Peyer's patch (tissue), 4 donors: ENCODE results near the gene CDC42EP3. TPM values are rescaled to one million over a fixed set of nuclear protein-coding genes. Genes with fewer than 3 reads are reported as not detected.

Experiments used
- DNase-seq, 3 donors: peaks; one replicate each; pipeline ENCODE4 v3.0.0-alpha.2; 2017 to 2019
- H3K27ac ChIP-seq, 4 donors: fragments of 200-600 bp; sonication (generic); one replicate each; pipeline ENCODE4 v1.5.1; 2016 to 2019
- H3K27me3 ChIP-seq, 2 donors: fragments of 200-600 bp; sonication (generic); one replicate each; pipeline ENCODE4 v1.5.1; 2019
- H3K36me3 ChIP-seq, 3 donors: fragments of 200-600 bp; sonication (generic); one replicate each; pipeline ENCODE4 v1.5.1; 2016 to 2019
- H3K4me1 ChIP-seq, 4 donors: fragments of 200-600 bp; sonication (generic); one replicate each; pipeline ENCODE4 v1.5.1; 2016 to 2019
- H3K4me3 ChIP-seq, 4 donors: fragments of 200-600 bp; sonication (generic); 1 replicate in 3 of 4; 2 replicates in 1 of 4; pipeline ENCODE4 v1.5.1; 2016 to 2019; ENCODE audit warnings: mild to moderate bottlenecking in 1 of 4
- H3K9me3 ChIP-seq, 4 donors: fragments of 200-600 bp; sonication (generic); one replicate each; pipeline ENCODE4 v1.5.1; 2016 to 2019; ENCODE audit warnings: mild to moderate bottlenecking in 1 of 4
- POLR2A ChIP-seq, 2 donors: fragments of 450-650 bp; IDR thresholded peaks; one replicate each; pipeline ENCODE4 v1.5.1; 2017; ENCODE audit warnings: antibody characterized with exemption in 2 of 2, mild to moderate bottlenecking in 2 of 2, moderate library complexity in 2 of 2
- total RNA-seq, 4 donors: library from RNA; depleted of rRNA; stranded (reverse); fragments of >200 nt; gene quantifications; one replicate each; pipeline ENCODE4 v1.1.0, GENCODE V29; 2016
- TF ChIP-seq, protein P1 (sequence below), 6 experiments: fragments of 450-650 bp in 4 of 6; fragments of 200-600 bp in 2 of 6; sonication (generic) in 1 of 6; IDR thresholded peaks; one replicate each; pipeline ENCODE4 v1.5.1; 2017 to 2019; ENCODE audit warnings: antibody characterized with exemption in 6 of 6, mild to moderate bottlenecking in 3 of 6, moderate library complexity in 1 of 6

The CDC42EP3 gene
- total RNA-seq, 4 donors from 2014 or later, result 7.0 to 9.5 (median 7.6) TPM

DNA sequence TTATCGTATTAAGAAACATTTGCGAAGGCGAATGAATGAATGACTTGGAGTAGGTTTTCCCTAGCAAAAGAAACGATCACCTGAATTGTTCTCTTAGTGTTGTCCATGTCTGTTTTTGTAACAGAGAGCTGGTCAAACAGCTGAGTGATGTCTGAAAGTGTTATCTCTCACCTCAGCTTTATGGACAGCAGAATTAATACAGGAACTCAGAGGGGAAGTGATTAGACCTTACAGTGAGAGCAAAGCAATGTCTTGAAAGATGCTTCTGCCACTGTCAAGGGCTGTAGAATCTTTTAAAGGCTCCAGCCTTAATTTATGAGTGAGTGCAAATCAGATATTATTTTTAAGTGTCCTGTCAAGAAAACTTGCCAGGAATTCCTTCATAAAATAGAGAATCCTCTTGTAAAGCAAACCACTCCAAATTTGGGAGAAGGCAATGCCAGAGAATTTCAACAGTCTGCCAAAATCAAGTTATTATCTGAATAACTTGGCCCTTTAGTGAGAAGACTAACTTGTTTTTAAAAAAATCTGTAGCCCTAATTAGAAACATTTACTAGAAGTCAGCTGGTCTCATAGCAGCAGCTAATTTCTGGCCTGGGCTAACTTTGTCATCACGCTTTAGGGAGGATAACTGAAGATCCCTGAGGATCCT lies 60.7 kb downstream of the CDC42EP3 start:
- DNase-seq, result no peak
- Histone ChIP-seq H3K27me3 (no peaks in the 10 kb centered on the region), H3K9me3 (no peaks in the 10 kb centered on the region), H3K27ac (no peak overlapping the region), H3K4me1 (peaks cover 0 to 2% (median under 1%) of the 10 kb centered on the region in 4 donors), H3K4me3 (no peak overlapping the region), H3K36me3 (no peaks in the 10 kb centered on the region)
- TF ChIP-seq, protein P1, sequence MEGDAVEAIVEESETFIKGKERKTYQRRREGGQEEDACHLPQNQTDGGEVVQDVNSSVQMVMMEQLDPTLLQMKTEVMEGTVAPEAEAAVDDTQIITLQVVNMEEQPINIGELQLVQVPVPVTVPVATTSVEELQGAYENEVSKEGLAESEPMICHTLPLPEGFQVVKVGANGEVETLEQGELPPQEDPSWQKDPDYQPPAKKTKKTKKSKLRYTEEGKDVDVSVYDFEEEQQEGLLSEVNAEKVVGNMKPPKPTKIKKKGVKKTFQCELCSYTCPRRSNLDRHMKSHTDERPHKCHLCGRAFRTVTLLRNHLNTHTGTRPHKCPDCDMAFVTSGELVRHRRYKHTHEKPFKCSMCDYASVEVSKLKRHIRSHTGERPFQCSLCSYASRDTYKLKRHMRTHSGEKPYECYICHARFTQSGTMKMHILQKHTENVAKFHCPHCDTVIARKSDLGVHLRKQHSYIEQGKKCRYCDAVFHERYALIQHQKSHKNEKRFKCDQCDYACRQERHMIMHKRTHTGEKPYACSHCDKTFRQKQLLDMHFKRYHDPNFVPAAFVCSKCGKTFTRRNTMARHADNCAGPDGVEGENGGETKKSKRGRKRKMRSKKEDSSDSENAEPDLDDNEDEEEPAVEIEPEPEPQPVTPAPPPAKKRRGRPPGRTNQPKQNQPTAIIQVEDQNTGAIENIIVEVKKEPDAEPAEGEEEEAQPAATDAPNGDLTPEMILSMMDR (IDR thresholded peaks at IDR 0.05), result no peak
- no peak for TF ChIP-seq POLR2A (IDR thresholded peaks at IDR 0.05)

DNA sequence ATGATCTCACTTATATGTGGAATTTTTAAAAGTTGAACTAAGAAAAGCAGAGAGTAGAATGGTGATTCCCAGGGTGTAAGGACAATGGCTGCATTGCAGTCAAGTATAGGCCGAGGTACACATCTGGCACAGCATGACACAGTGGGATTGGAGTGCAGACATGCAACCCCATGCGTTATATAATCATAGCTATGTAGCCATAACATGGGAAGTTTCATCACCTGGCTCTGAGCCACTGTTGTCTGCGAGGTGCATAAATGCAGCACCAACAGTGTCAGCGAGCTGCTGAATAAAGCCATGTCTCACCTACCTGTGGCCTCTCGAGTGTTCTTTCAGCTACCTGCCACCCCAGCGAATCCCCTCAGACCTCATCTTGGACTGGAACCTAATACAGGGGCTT lies 61.7 kb downstream of the CDC42EP3 start:
- DNase-seq, result no peak
- Histone ChIP-seq H3K27me3 (no peaks in the 10 kb centered on the region), H3K27ac (no peak overlapping the region), H3K9me3 (no peaks in the 10 kb centered on the region), H3K4me3 (no peak overlapping the region), H3K36me3 (no peaks in the 10 kb centered on the region), H3K4me1 (no peaks in the 10 kb centered on the region)
- TF ChIP-seq POLR2A (IDR thresholded peaks at IDR 0.05), result no peak
- TF ChIP-seq, protein P1 (IDR thresholded peaks at IDR 0.05), result no peak

DNA sequence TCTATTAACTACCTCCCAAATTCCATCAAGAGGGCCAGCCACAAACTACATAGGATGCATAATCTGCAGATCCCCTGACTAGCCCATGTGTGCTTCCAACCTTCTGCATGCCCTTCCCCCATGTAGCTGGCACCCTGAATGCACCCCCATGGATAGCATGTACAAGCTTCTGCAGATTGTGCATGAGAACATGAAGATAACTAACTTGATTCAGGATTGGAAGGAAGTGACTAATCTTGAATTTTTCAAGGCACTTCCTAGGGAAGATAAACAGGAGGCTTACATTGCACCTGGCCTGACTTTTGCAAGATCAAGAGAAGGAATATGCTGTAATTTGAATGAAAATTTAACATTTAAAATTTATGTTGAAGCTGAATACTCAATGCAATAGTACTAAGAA lies 66.7 kb downstream of the CDC42EP3 start:
- Histone ChIP-seq H3K27me3 (no peaks in the 10 kb centered on the region), H3K9me3 (no peaks in the 10 kb centered on the region), H3K4me1 (no peaks in the 10 kb centered on the region), H3K4me3 (no peak overlapping the region), H3K36me3 (no peaks in the 10 kb centered on the region), H3K27ac (no peak overlapping the region)
- DNase-seq, result no peak
- TF ChIP-seq POLR2A (IDR thresholded peaks at IDR 0.05), result no peak
- TF ChIP-seq, protein P1 (IDR thresholded peaks at IDR 0.05), result no peak

DNA sequence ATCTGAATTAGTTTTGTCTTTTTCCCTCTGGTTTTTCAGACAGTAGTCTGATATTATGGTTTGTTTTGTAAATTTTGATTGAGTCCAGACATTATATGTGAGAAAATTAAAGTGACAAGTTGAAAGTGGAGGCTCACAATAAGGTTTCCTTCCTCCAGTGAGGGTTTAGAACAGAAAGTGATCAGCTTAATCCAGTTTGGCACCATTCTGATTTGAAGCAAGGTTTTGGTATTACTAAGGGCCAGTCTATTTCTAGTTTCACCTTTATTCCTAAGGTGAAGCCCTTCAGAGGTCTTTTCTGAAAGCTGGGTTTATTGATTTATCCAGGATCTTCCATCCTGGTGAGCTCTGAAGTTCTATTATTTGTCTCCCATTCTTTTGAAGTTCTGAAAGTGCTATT lies 68.7 kb downstream of the CDC42EP3 start:
- no peaks in the 10 kb centered on the region for H3K27me3 ChIP-seq
- no peak for TF ChIP-seq POLR2A (IDR thresholded peaks at IDR 0.05)
- TF ChIP-seq, protein P1 (IDR thresholded peaks at IDR 0.05), result no peak
- H3K4me3 ChIP-seq, result no peak overlapping the region
- no peaks in the 10 kb centered on the region for H3K36me3 ChIP-seq
- DNase-seq, result no peak
- H3K4me1 ChIP-seq, result no peaks in the 10 kb centered on the region
- no peak overlapping the region for H3K27ac ChIP-seq
- H3K9me3 ChIP-seq, result no peaks in the 10 kb centered on the region

DNA sequence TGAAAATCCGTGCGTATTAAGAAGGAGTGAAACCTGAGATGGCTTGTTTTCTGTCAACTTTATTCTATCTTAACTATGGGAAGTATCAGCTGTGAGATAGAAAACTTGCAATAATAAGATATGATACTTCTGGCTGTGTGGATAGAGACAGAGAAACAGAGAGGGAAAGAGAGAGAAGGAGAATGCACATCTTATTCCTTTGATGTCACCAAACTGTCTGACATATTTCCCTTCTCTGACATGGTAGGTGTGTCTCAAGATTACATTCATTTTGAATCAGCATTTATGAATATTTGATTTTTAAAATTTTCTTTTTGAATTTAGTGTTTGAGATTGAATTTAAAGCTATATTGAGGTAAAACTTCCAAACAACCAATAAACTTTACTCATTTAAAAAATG lies 69.4 kb downstream of the CDC42EP3 start:
- Histone ChIP-seq H3K4me3 (no peak overlapping the region), H3K9me3 (no peaks in the 10 kb centered on the region), H3K27ac (no peak overlapping the region), H3K4me1 (no peaks in the 10 kb centered on the region), H3K36me3 (no peaks in the 10 kb centered on the region), H3K27me3 (no peaks in the 10 kb centered on the region)
- no peak for TF ChIP-seq POLR2A (IDR thresholded peaks at IDR 0.05)
- TF ChIP-seq, protein P1 (IDR thresholded peaks at IDR 0.05), result no peak
- DNase-seq, result no peak

DNA sequence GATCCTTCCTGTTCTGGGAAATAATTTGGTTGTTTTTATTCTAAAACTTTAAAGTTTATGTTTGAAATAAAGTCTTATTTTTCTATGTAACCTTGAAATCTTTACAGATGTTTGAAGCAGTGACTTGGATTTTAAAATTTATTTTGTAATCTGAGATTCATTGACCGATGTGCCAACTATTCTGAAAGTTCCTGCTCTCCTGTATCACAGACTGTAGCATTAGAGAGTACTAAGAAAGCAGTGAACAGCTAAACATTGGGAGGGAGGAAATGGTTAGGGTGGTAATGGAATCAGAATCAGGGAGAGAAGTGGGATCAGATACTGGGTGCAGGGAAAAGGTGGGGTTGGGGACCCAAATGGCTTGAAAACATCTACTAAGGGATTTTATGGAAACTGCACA lies 69.9 kb downstream of the CDC42EP3 start:
- H3K4me3 ChIP-seq, result no peak overlapping the region
- TF ChIP-seq, protein P1 (IDR thresholded peaks at IDR 0.05), result no peak
- TF ChIP-seq POLR2A (IDR thresholded peaks at IDR 0.05), result no peak
- no peaks in the 10 kb centered on the region for H3K36me3 ChIP-seq
- H3K27me3 ChIP-seq, result no peaks in the 10 kb centered on the region
- H3K4me1 ChIP-seq, result no peaks in the 10 kb centered on the region
- DNase-seq, result no peak
- no peaks in the 10 kb centered on the region for H3K9me3 ChIP-seq
- no peak overlapping the region for H3K27ac ChIP-seq
